Natural killer cell (primary cell): Measurements from ENCODE around the gene ZNF366. TPM values are rescaled to one million over a fixed set of nuclear protein-coding genes. Genes with fewer than 3 reads are reported as not detected.

Source experiments
- ATAC-seq, 3 donors: fragments of 150-1000 bp in 2 of 3; fragments of 200-7000 bp in 1 of 3; cut with Tn5 transposase; 1 replicate in 1 of 3; 2 replicates in 2 of 3; pipeline ENCODE4 v1.10.0; 2021; ENCODE audit warnings: mild to moderate bottlenecking in 2 of 3, moderate library complexity in 2 of 3
- DNase-seq, 2 donors: peaks; one replicate each; pipeline versions ENCODE4 v3.0.0 to v3.0.0-alpha.2; 2013 to 2021; ENCODE audit warnings: mixed read lengths in 1 of 2
- H3K27ac ChIP-seq: one replicate; pipeline ENCODE4 v1.5.1; 2013; ENCODE audit warnings: mild to moderate bottlenecking, low read length
- H3K27me3 ChIP-seq: one replicate; pipeline ENCODE4 v1.6.1; 2013; ENCODE audit warnings: low read length; ENCODE audit not compliant: control insufficient read depth, insufficient read depth
- H3K36me3 ChIP-seq: one replicate; pipeline ENCODE4 v1.6.1; 2013; ENCODE audit warnings: low read length; ENCODE audit not compliant: control insufficient read depth, insufficient read depth
- H3K4me1 ChIP-seq: one replicate; pipeline ENCODE4 v1.6.1; 2013; ENCODE audit warnings: low read length; ENCODE audit not compliant: control insufficient read depth, insufficient read depth
- H3K4me3 ChIP-seq: one replicate; pipeline ENCODE4 v1.5.1; 2013; ENCODE audit warnings: low read length
- H3K9me3 ChIP-seq: one replicate; pipeline ENCODE4 v1.6.1; 2013; ENCODE audit warnings: low read length; ENCODE audit not compliant: control insufficient read depth, insufficient read depth
- H3K27ac Mint-ChIP-seq, 2 donors: one replicate each; pipeline ENCODE4 v1.8.0; 2022; ENCODE audit warnings: mild to moderate bottlenecking in 2 of 2, mixed read lengths in 2 of 2, moderate library complexity in 1 of 2
- H3K27me3 Mint-ChIP-seq, 2 donors: one replicate each; pipeline ENCODE4 v1.8.0; 2022; ENCODE audit warnings: low read depth in 2 of 2, mixed read lengths in 2 of 2
- H3K36me3 Mint-ChIP-seq: one replicate; pipeline ENCODE4 v1.8.0; 2022; ENCODE audit warnings: mixed read lengths
- H3K4me1 Mint-ChIP-seq, 2 donors: one replicate each; pipeline ENCODE4 v1.8.0; 2022; ENCODE audit warnings: mixed read lengths in 2 of 2
- H3K4me3 Mint-ChIP-seq: one replicate; pipeline ENCODE4 v1.8.0; 2022; ENCODE audit warnings: mild to moderate bottlenecking, moderate library complexity, mixed read lengths
- H3K9me3 Mint-ChIP-seq, 2 donors: one replicate each; pipeline ENCODE4 v1.8.0; 2022; ENCODE audit warnings: mixed read lengths in 2 of 2
- WGBS: methylation state at CpG from one replicate; pipeline ENCODE4 v1.1.7; 2013; ENCODE audit warnings: missing lambda C conversion rate; ENCODE audit not compliant: insufficient coverage; 5-methylcytosine and 5-hydroxymethylcytosine counted together
- intact Hi-C: fragments of 100-400 bp; cut with micrococcal nuclease; formaldehyde crosslinking; loops from one replicate; pipeline ENCODE4 v1.14.2; 2022
- total RNA-seq, 4 donors: library from RNA; stranded (reverse); fragments of 120-200 nt in 1 of 4; gene quantifications; one replicate each; pipeline versions ENCODE4 v1.2.3 to v1.2.4, GENCODE V29; 2013 to 2022
- TF ChIP-seq, protein P1 (sequence below): fragments of 200-600 bp; IDR thresholded peaks from one replicate; pipeline ENCODE4 v1.8.0; 2022; ENCODE audit warnings: antibody characterized with exemption

Gene ZNF366
- total RNA-seq, 3 donors from 2014 or later (not counting 1 experiment from before 2014, with no cell fraction given), result 0.54 TPM; not detected in 2

- ATAC-seq (no peak), DNase-seq (no peak)
- Mint-ChIP-seq H3K4me3 (no peak overlapping the region), H3K27me3 (peaks cover 0 to 2% of the 10 kb centered on the region in 2 donors), H3K4me1 (no peaks in the 10 kb centered on the region), H3K36me3 (no peaks in the 10 kb centered on the region), H3K27ac (no peak overlapping the region), H3K9me3 (no peaks in the 10 kb centered on the region)
- no peaks in the 10 kb centered on the region for H3K27me3 ChIP-seq
- H3K36me3 ChIP-seq, result no peaks in the 10 kb centered on the region
- H3K9me3 ChIP-seq, result no peaks in the 10 kb centered on the region
- intact Hi-C loops, result no loop called here
- 78% methylated on average over 4 of the region's 4 CpGs for WGBS
- TF ChIP-seq, protein P1, sequence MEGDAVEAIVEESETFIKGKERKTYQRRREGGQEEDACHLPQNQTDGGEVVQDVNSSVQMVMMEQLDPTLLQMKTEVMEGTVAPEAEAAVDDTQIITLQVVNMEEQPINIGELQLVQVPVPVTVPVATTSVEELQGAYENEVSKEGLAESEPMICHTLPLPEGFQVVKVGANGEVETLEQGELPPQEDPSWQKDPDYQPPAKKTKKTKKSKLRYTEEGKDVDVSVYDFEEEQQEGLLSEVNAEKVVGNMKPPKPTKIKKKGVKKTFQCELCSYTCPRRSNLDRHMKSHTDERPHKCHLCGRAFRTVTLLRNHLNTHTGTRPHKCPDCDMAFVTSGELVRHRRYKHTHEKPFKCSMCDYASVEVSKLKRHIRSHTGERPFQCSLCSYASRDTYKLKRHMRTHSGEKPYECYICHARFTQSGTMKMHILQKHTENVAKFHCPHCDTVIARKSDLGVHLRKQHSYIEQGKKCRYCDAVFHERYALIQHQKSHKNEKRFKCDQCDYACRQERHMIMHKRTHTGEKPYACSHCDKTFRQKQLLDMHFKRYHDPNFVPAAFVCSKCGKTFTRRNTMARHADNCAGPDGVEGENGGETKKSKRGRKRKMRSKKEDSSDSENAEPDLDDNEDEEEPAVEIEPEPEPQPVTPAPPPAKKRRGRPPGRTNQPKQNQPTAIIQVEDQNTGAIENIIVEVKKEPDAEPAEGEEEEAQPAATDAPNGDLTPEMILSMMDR, result no peak
- no peak overlapping the region for H3K4me3 ChIP-seq
- no peak overlapping the region for H3K27ac ChIP-seq
- H3K4me1 ChIP-seq, result peaks cover 8% of the 10 kb centered on the region
Measured at GRCh38 chr5:72453246-72453775, 53.9 kb downstream of the ZNF366 start.

DNA sequence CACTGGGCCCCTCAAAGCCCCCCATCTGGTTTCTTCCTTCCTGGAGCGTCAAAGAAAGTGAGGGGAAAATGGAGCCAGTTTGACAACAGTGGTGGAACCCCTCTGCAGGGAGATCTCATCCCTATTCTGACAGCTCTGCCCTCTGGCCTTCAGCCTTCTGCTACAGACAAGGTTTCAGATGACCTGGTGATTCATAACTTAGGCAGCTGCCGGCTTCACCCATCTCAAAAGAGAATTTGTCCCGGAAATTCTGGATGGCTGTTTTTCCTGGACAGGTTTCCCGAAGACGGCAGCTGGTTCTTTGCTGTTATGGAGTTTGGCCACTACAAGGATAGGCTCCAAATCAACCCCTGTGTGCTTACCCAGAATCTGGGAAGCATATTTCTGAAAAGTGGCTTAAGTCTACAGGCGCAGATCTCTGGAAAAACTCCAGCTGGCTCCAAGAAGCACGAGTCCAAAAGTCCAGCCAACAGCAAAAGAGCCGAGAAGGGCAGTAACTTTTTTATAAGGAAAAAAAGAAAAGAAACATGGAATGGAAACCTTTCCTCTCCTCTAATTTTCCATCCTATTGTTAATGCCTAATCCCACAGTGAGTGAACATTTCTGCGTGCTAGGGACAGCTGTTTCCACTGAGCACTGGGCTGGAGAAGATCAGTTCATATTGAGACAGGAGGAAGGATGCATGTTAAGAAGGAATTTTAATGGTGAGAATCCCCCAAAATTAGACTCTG is 54.5 kb downstream of the ZNF366 start:
- Histone ChIP-seq H3K27ac (no peak overlapping the region), H3K36me3 (no peaks in the 10 kb centered on the region), H3K27me3 (no peaks in the 10 kb centered on the region), H3K4me3 (no peak overlapping the region), H3K4me1 (peaks cover 8% of the 10 kb centered on the region), H3K9me3 (no peaks in the 10 kb centered on the region)
- Mint-ChIP-seq H3K4me3 (no peak overlapping the region), H3K27ac (no peak overlapping the region), H3K4me1 (no peaks in the 10 kb centered on the region), H3K36me3 (no peaks in the 10 kb centered on the region), H3K9me3 (no peaks in the 10 kb centered on the region), H3K27me3 (peaks cover 0 to 2% of the 10 kb centered on the region in 2 donors)
- intact Hi-C loops, result no loop called here
- 76% methylated on average over 9 of the region's 9 CpGs for WGBS
- TF ChIP-seq, protein P1, result no peak
- ATAC-seq (no peak), DNase-seq (no peak)

- no peaks in the 10 kb centered on the region for H3K36me3 ChIP-seq
- Mint-ChIP-seq H3K27me3 (peaks cover 0 to 2% of the 10 kb centered on the region in 2 donors), H3K4me1 (no peaks in the 10 kb centered on the region)
Measured at GRCh38 chr5:72451741-72452505, 55.3 kb downstream of the ZNF366 start.

More at GRCh38 chr5:72451741-72452505, 55.3 kb downstream of the ZNF366 start:
- Mint-ChIP-seq H3K9me3 (no peaks in the 10 kb centered on the region), H3K27ac (no peak overlapping the region), H3K4me3 (no peak overlapping the region), H3K36me3 (no peaks in the 10 kb centered on the region)
- ATAC-seq (no peak), DNase-seq (no peak)
- Histone ChIP-seq H3K4me1 (peaks cover 8% of the 10 kb centered on the region), H3K27me3 (no peaks in the 10 kb centered on the region), H3K27ac (peak overlapping the region; percentile 38), H3K4me3 (no peak overlapping the region), H3K9me3 (no peaks in the 10 kb centered on the region)
- WGBS, result 65% methylated on average over 11 of the region's 13 CpGs
- TF ChIP-seq, protein P1, result no peak
- intact Hi-C loops, result no loop called here
